NCI-H1694 (cell line): ENCODE results near the gene ZBTB20.

Source experiments
- DNase-seq: peaks from one replicate; lab custom pipeline; 2025; lab: John Stamatoyannopoulos, UW

Gene ZBTB20

GRCh38 chr3:114332342-114333179 lies 814.5 kb downstream of the ZBTB20 start:
- DNase-seq, result no peak

- no peak for DNase-seq
Measured at GRCh38 chr3:114331710-114332109, 815.4 kb downstream of the ZBTB20 start.

- DNase-seq, result no peak
Measured at GRCh38 chr3:114331007-114331406, 816.1 kb downstream of the ZBTB20 start.

- DNase-seq, result no peak
Measured at GRCh38 chr3:114329823-114330222, 817.3 kb downstream of the ZBTB20 start.

- DNase-seq, result no peak
Measured at GRCh38 chr3:114328345-114328744, 818.7 kb downstream of the ZBTB20 start.

- no peak for DNase-seq
Measured at GRCh38 chr3:114327665-114328064, 819.4 kb downstream of the ZBTB20 start.

GRCh38 chr3:114323546-114324254 lies 823.4 kb downstream of the ZBTB20 start:
- no peak for DNase-seq

GRCh38 chr3:114320246-114320645 lies 826.8 kb downstream of the ZBTB20 start:
- no peak for DNase-seq

- DNase-seq, result no peak
Measured at GRCh38 chr3:114319453-114319852, 827.6 kb downstream of the ZBTB20 start.

- DNase-seq, result no peak
Measured at GRCh38 chr3:114318295-114318694, 828.8 kb downstream of the ZBTB20 start.

GRCh38 chr3:114314282-114314681 lies 832.8 kb downstream of the ZBTB20 start:
- no peak for DNase-seq

GRCh38 chr3:114313426-114313825 lies 833.7 kb downstream of the ZBTB20 start:
- no peak for DNase-seq

GRCh38 chr3:114310695-114311094 lies 836.4 kb downstream of the ZBTB20 start:
- DNase-seq, result no peak

GRCh38 chr3:114308830-114309229 lies 838.3 kb downstream of the ZBTB20 start:
- DNase-seq, result no peak

GRCh38 chr3:114308377-114308776 lies 838.7 kb downstream of the ZBTB20 start:
- DNase-seq, result no peak

GRCh38 chr3:114307832-114308231 lies 839.3 kb downstream of the ZBTB20 start:
- no peak for DNase-seq

GRCh38 chr3:114307222-114307830 lies 839.8 kb downstream of the ZBTB20 start:
- DNase-seq, result no peak

GRCh38 chr3:114299941-114300624 lies 847.0 kb downstream of the ZBTB20 start:
- no peak for DNase-seq

GRCh38 chr3:114299421-114299820 lies 847.7 kb downstream of the ZBTB20 start:
- DNase-seq, result no peak

GRCh38 chr3:114295946-114296345 lies 851.1 kb downstream of the ZBTB20 start:
- no peak for DNase-seq

GRCh38 chr3:114294940-114295480 lies 852.1 kb downstream of the ZBTB20 start:
- no peak for DNase-seq
